HepG2 (cell line): ENCODE measurements around the gene NDUFS2. TPM values are rescaled to one million over a fixed set of nuclear protein-coding genes. Genes with fewer than 3 reads are reported as not detected.

Experiments
- ATAC-seq: fragments of 200-7000 bp; cut with Tn5 transposase; 3 replicates; pipeline ENCODE4 v1.9.1; 2020; ENCODE audit warnings: mild to moderate bottlenecking, moderate library complexity
- BruUV-seq: library from RNA; stranded (reverse); fragments of 400-500 nt; replicated peaks from 2 replicates; lab custom pipeline; 2021; lab: Mats Ljungman, UMichigan
- CTCF ChIA-PET: fragments of 300-600 bp; formaldehyde crosslinking; extraction: SDS; loops from one replicate; lab custom pipeline; 2021; ENCODE audit warnings: low total read pairs, inconsistent platforms, low intra/inter-chr PET ratio; lab: Yijun Ruan, JAX
- POLR2A ChIA-PET: fragments of 350-600 bp; sonication (Branson Sonifier 250); formaldehyde crosslinking; loops from one replicate; lab custom pipeline; 2020; ENCODE audit warnings: antibody characterized with exemption, inconsistent platforms; lab: Yijun Ruan, JAX
- DNase-seq: peaks from one replicate; pipeline ENCODE4 v3.0.0-alpha.2; 2015; ENCODE audit warnings: low spot score
- FAIRE-seq: peaks from 3 replicates; lab custom pipeline; 2011; peaks lifted over from hg19 to GRCh38; lab: Jason Lieb, UNC
- H2AFZ ChIP-seq: one replicate; pipeline ENCODE4 v1.6.1; 2011; ENCODE audit warnings: low read length, inconsistent platforms
- H3K27ac ChIP-seq: fragments of 300-600 bp; 3 replicates; pipeline ENCODE4 v1.8.0; 2011; ENCODE audit warnings: mixed run types, mild to moderate bottlenecking, mixed read lengths, low read length, inconsistent platforms; ENCODE audit not compliant: insufficient read depth; ENCODE audit errors: extremely low read length
- H3K27me3 ChIP-seq, 2 experiments: fragments of 200-600 bp in 1 of 2; 2 replicates in 1 of 2; 3 replicates in 1 of 2; pipeline versions ENCODE4 v1.6.0 to v1.8.0; 2011; ENCODE audit warnings: low read length in 2 of 2, mild to moderate bottlenecking in 2 of 2, moderate library complexity in 2 of 2, inconsistent platforms in 1 of 2; ENCODE audit not compliant: insufficient read depth in 2 of 2, control insufficient read depth in 1 of 2
- H3K36me3 ChIP-seq, 2 experiments: fragments of 200-600 bp in 1 of 2; replicated peaks in 1 of 2; 2 replicates in 1 of 2; 3 replicates in 1 of 2; pipeline versions ENCODE4 v1.5.1 to v1.8.0; 2011; ENCODE audit warnings: low read length in 2 of 2, inconsistent platforms in 1 of 2; ENCODE audit not compliant: insufficient read depth in 2 of 2, control insufficient read depth in 1 of 2
- H3K4me1 ChIP-seq: 2 replicates; pipeline ENCODE4 v1.5.1; 2012; ENCODE audit warnings: low read length, inconsistent platforms; ENCODE audit not compliant: insufficient read depth
- H3K4me2 ChIP-seq: 2 replicates; pipeline ENCODE4 v1.6.0; 2011; ENCODE audit warnings: low read depth, low read length, inconsistent platforms
- H3K4me3 ChIP-seq, 3 experiments: fragments of 200-600 bp in 1 of 3; sonication (generic), shearing (Covaris generic) in 1 of 3; replicated peaks in 1 of 3; 2 replicates each; pipeline ENCODE4 v1.5.1; 2011 to 2016; ENCODE audit warnings: low read length in 3 of 3, inconsistent platforms in 2 of 3, low read depth in 2 of 3, mild to moderate bottlenecking in 2 of 3, control low read depth in 1 of 3, mixed read lengths in 1 of 3; ENCODE audit not compliant: insufficient read depth in 1 of 3
- H3K79me2 ChIP-seq: one replicate; pipeline ENCODE4 v1.6.1; 2011; ENCODE audit warnings: low read length, inconsistent platforms; ENCODE audit not compliant: insufficient read depth
- H3K9ac ChIP-seq: 2 replicates; pipeline ENCODE4 v1.6.0; 2011; ENCODE audit warnings: mild to moderate bottlenecking, low read depth, low read length, inconsistent platforms; ENCODE audit not compliant: insufficient read depth
- H3K9me3 ChIP-seq: 2 replicates; pipeline ENCODE4 v1.5.1; 2012; ENCODE audit warnings: mild to moderate bottlenecking, low read length
- H4K20me1 ChIP-seq: 2 replicates; pipeline ENCODE4 v1.6.0; 2011; ENCODE audit warnings: inconsistent platforms, mild to moderate bottlenecking, low read length, moderate library complexity; ENCODE audit not compliant: insufficient read depth
- CBFB ChIP-seq: sonication (generic); formaldehyde crosslinking; IDR thresholded peaks from 2 replicates; pipeline ENCODE4 v1.4.0; 2020; ENCODE audit warnings: missing genetic modification reagents
- EHMT2 ChIP-seq: fragments of 200-600 bp; sonication (generic); IDR thresholded peaks from 2 replicates; pipeline ENCODE4 v1.7.0; 2017; ENCODE audit warnings: antibody characterized with exemption, low read depth, low read length, borderline replicate concordance
- JDP2 ChIP-seq: sonication (generic); formaldehyde crosslinking; IDR thresholded peaks from 2 replicates; pipeline ENCODE4 v1.8.1; 2022; ENCODE audit warnings: missing genetic modification reagents, borderline replicate concordance
- SP140L ChIP-seq: sonication (generic); formaldehyde crosslinking; IDR thresholded peaks from 2 replicates; pipeline ENCODE4 v1.4.0; 2020; ENCODE audit warnings: missing genetic modification reagents, borderline replicate concordance
- XRCC5 ChIP-seq: fragments of 200-400 bp; formaldehyde crosslinking; optimal IDR thresholded peaks from 2 replicates; pipeline ENCODE3; 2017; ENCODE audit warnings: mild to moderate bottlenecking, low read length
- ZBTB21 ChIP-seq: sonication (generic); formaldehyde crosslinking; IDR thresholded peaks from 2 replicates; pipeline ENCODE4 v1.4.0; 2020; ENCODE audit warnings: missing genetic modification reagents
- ZMYM2 ChIP-seq: sonication (generic); formaldehyde crosslinking; IDR thresholded peaks from 2 replicates; pipeline ENCODE4 v1.8.0; 2022; ENCODE audit warnings: mild to moderate bottlenecking, missing genetic modification reagents
- ZNF460 ChIP-seq: sonication (generic); formaldehyde crosslinking; IDR thresholded peaks from 2 replicates; pipeline ENCODE4 v1.5.1; 2020; ENCODE audit warnings: missing genetic modification reagents, mild to moderate bottlenecking, borderline replicate concordance
- ZNF549 ChIP-seq: sonication (generic); formaldehyde crosslinking; IDR thresholded peaks from 2 replicates; pipeline ENCODE4 v1.5.0; 2020; ENCODE audit warnings: missing genetic modification reagents
- ZNF580 ChIP-seq: IDR thresholded peaks from 2 replicates; pipeline ENCODE4 v1.6.1; 2016; ENCODE audit warnings: low read depth, borderline replicate concordance
- ZNF770 ChIP-seq: sonication (generic); formaldehyde crosslinking; IDR thresholded peaks from 2 replicates; pipeline ENCODE4 v1.5.0; 2020; ENCODE audit warnings: mild to moderate bottlenecking, missing genetic modification reagents
- ZNF839 ChIP-seq: sonication (generic); formaldehyde crosslinking; IDR thresholded peaks from 2 replicates; pipeline ENCODE4 v1.4.0; 2020; ENCODE audit warnings: missing genetic modification reagents, mild to moderate bottlenecking, borderline replicate concordance
- ZNF841 ChIP-seq: sonication (generic); formaldehyde crosslinking; IDR thresholded peaks from 2 replicates; pipeline ENCODE4 v1.8.1; 2023; ENCODE audit warnings: missing genetic modification reagents, borderline replicate concordance
- WGBS: methylation state at CpG from one replicate; pipeline ENCODE4 v1.1.6; 2017; ENCODE audit warnings: low lambda C conversion rate; 5-methylcytosine and 5-hydroxymethylcytosine counted together
- in situ Hi-C: cut with HindIII; loops from 2 replicates; pipeline ENCODE4 v1.10.0; 2017; ENCODE audit warnings: low pct_unique_long_range_greater_than_20kb; ENCODE audit not compliant: extremely low pct_ligation_motif_present
- intact Hi-C: fragments of 100-400 bp; cut with micrococcal nuclease; formaldehyde crosslinking; loops from one replicate; pipeline ENCODE4 v1.10.0; 2022; ENCODE audit not compliant: unreplicated experiment
- polyA plus RNA-seq, 8 experiments: library from polyadenylated mRNA; depleted of rRNA in 3 of 8; stranded (reverse) in 7 of 8; unstranded in 1 of 8; fragments of >200 nt; fragmentation: Illumina TruSeq in 4 of 8; extraction: Trizol in 4 of 8; gene quantifications; 2 replicates each; pipeline versions ENCODE4 v1.2.1 to v1.2.3, GENCODE V29; 2011 to 2016; ENCODE audit warnings: low read depth in 4 of 8, missing spikeins in 1 of 8, mixed read lengths in 1 of 8; ENCODE audit not compliant: insufficient read depth in 1 of 8
- total RNA-seq, 5 experiments: library from RNA; depleted of rRNA; stranded (reverse); fragments of >200 nt; fragmentation: Illumina TruSeq; extraction: Trizol; gene quantifications; 2 replicates each; pipeline ENCODE4 v1.2.3, GENCODE V29; 2016; ENCODE audit warnings: low read depth in 1 of 5
- TF ChIP-seq, protein P1 (sequence below): sonication (generic); formaldehyde crosslinking; IDR thresholded peaks from 2 replicates; pipeline ENCODE4 v1.5.1; 2020; ENCODE audit warnings: mild to moderate bottlenecking, missing genetic modification reagents, borderline replicate concordance

Gene NDUFS2
- total and polyA plus RNA-seq, 2 of the 13 experiments (the other 11 are each of a cell fraction or from before 2014, with no cell fraction given): 89.9 to 118 TPM

DNA sequence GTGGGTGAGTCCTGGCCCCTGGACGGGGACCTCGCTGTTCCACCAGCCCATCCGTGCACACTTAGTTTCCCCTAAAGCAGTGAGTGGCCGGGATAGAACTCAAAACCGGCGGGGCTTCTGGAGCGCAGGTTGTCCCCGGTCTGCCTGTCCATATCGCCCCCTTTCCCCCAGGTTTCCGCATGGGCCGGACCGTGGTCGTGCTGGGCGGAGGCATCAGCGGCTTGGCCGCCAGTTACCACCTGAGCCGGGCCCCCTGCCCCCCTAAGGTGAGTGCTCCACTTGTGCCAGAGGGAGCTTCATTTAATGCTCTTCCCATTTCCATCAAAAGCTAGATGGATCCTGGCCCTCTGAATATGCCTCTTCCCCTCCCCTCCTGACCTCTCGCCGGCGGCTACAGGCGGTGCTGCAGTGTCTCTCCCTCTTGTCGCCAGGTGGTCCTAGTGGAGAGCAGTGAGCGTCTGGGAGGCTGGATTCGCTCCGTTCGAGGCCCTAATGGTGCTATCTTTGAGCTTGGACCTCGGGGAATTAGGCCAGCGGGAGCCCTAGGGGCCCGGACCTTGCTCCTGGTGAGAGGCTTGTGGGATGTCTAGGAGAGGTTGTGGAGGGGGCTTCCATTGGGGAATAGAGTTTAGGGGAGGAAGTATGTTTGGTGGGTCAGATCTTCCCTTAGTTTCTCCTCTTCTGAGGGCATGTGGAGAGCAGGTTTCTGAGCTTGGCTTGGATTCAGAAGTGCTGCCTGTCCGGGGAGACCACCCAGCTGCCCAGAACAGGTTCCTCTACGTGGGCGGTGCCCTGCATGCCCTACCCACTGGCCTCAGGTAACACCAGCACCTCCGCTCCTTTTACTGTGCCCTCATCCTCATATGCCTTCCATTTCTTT lies 35.3 kb upstream of the NDUFS2 start (continued):
- TF ChIP-seq, protein P1, sequence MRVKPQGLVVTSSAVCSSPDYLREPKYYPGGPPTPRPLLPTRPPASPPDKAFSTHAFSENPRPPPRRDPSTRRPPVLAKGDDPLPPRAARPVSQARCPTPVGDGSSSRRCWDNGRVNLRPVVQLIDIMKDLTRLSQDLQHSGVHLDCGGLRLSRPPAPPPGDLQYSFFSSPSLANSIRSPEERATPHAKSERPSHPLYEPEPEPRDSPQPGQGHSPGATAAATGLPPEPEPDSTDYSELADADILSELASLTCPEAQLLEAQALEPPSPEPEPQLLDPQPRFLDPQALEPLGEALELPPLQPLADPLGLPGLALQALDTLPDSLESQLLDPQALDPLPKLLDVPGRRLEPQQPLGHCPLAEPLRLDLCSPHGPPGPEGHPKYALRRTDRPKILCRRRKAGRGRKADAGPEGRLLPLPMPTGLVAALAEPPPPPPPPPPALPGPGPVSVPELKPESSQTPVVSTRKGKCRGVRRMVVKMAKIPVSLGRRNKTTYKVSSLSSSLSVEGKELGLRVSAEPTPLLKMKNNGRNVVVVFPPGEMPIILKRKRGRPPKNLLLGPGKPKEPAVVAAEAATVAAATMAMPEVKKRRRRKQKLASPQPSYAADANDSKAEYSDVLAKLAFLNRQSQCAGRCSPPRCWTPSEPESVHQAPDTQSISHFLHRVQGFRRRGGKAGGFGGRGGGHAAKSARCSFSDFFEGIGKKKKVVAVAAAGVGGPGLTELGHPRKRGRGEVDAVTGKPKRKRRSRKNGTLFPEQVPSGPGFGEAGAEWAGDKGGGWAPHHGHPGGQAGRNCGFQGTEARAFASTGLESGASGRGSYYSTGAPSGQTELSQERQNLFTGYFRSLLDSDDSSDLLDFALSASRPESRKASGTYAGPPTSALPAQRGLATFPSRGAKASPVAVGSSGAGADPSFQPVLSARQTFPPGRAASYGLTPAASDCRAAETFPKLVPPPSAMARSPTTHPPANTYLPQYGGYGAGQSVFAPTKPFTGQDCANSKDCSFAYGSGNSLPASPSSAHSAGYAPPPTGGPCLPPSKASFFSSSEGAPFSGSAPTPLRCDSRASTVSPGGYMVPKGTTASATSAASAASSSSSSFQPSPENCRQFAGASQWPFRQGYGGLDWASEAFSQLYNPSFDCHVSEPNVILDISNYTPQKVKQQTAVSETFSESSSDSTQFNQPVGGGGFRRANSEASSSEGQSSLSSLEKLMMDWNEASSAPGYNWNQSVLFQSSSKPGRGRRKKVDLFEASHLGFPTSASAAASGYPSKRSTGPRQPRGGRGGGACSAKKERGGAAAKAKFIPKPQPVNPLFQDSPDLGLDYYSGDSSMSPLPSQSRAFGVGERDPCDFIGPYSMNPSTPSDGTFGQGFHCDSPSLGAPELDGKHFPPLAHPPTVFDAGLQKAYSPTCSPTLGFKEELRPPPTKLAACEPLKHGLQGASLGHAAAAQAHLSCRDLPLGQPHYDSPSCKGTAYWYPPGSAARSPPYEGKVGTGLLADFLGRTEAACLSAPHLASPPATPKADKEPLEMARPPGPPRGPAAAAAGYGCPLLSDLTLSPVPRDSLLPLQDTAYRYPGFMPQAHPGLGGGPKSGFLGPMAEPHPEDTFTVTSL (CRISPR knock-in tag): no peak
- TF ChIP-seq ZNF841: no peak

- 94% methylated on average over 6 of the region's 9 CpGs for WGBS
- no peak overlapping the region for H3K9ac ChIP-seq
- CTCF ChIA-PET: no interaction called here
- TF ChIP-seq ZNF460 (no peak), ZNF580 (CRISPR knock-in tag) (no peak), ZBTB21 (CRISPR knock-in tag) (no peak), ZNF770 (CRISPR knock-in tag) (no peak), XRCC5 (no peak), ZMYM2 (CRISPR knock-in tag) (no peak), ZNF549 (CRISPR knock-in tag) (no peak), JDP2 (no peak), CBFB (CRISPR knock-in tag) (no peak), EHMT2 (no peak), ZNF839 (CRISPR knock-in tag) (no peak), SP140L (no peak)
Observed at GRCh38 chr1:161168906-161169305, 33.3 kb upstream of the NDUFS2 start.

More at GRCh38 chr1:161168906-161169305, 33.3 kb upstream of the NDUFS2 start:
- POLR2A ChIA-PET: no interaction called here
- Histone ChIP-seq H3K4me2 (no peak overlapping the region), H3K79me2 (peaks cover 2% of the 10 kb centered on the region), H4K20me1 (no peaks in the 10 kb centered on the region), H3K27me3 (no peaks in the 10 kb centered on the region), H3K4me1 (peaks cover 15% of the 10 kb centered on the region), H3K9me3 (no peaks in the 10 kb centered on the region), H3K27ac (no peak overlapping the region), H3K36me3 (peaks cover 9 to 41% of the 10 kb centered on the region in 2 experiments), H3K4me3 (no peak overlapping the region), H2AFZ (no peak overlapping the region)
- in situ Hi-C loops (no loop called here), intact Hi-C loops (no loop called here)
- ATAC-seq (no peak), FAIRE-seq (no peak), DNase-seq (no peak)
- no TSS peak for BruUV-seq
